ENCODE measurements around the gene PCMTD2.
"Not testable (repeated sequence)": the region's sequence is repeated elsewhere in the genome, so short reads cannot be mapped to it uniquely, and the experiment has no call there.

Gene PCMTD2

GRCh38 chr20:64257107-64257757, 1.7 kb downstream of the PCMTD2 start:
- no peak for DNase-seq

DNA sequence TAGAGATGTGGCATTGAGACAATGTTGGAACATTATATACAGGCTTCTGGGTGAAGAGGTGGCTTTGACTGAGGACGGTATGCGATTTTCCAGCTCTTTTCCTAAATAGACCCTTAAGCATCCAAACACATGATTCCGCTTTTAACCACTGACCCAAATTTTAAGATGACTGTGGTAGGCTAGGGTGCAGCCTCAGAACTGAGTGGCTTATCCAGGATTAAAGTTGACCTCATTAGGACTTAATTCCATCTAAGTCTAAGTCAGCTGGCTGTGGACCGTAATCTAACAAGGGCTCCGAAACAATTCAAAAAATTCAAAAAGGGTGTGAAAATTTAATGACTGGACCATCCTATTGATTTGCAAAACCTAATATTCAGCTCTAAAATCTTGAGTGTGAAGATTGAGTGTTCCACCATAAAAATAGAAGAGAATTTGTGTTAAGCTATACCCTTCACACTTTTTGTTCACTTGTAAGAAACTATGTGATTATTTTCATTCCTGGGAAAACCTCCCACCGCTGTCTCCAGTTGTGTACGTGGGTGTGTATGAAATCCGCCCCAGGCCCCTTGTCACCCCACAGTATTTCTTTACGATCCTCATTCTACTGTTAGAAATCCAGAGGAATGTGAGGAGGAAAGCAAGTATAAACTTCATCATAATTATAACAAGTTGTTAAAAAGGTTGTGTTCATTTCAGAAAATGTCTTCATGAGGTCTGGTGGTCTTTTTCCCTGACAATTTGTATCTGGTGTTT, 2.7 kb downstream of the PCMTD2 start:
- no peak for DNase-seq

- DNase-seq: no peak
Measured at GRCh38 chr20:64260239-64260638, 4.7 kb downstream of the PCMTD2 start.

DNA sequence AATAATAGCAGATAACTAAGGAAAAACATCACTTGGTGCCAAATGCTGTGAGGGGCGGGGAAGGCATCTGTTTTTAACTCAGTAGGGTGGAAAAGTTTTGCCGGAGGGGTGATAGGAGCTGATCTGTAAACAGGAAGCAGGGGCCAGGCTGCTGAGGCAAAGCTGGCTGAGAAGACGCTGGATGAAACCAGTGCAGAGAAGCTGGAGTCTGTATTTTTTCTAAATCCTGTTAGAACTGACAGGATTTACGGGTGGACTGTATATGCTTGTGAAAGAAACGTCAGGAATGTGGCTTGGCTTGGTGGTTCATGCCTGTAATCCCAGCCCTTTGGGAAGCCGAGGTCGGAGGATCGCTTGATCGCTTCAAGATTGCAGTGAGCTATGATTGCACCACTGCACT, 5.6 kb downstream of the PCMTD2 start:
- no peak for DNase-seq

- no peak for DNase-seq
Measured at GRCh38 chr20:64264091-64264490, 8.5 kb downstream of the PCMTD2 start.

- no peak for DNase-seq
Measured at GRCh38 chr20:64265201-64265600, 9.7 kb downstream of the PCMTD2 start.

DNA sequence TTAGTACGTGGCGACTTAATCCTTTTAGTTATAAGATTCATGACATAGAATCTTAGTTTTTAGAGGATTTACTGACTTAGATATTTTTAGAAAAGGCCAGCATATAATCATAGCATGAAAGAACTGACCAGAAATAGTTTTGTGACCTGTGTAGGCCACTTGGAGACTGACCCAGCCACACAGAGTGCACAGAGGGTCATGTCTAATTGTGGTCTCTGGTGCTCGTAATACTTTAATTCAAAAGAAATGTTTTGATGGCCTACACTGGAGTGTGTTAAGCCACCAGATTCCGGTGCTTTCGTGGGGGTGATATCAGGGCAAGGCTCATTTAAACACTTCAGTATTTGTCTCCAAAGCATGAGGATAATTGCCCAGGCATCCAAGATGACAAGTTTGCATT, 11.4 kb downstream of the PCMTD2 start:
- no peak for DNase-seq

- no peak for DNase-seq
Measured at GRCh38 chr20:64268174-64268573, 12.6 kb downstream of the PCMTD2 start.

GRCh38 chr20:64269604-64270411, 14.3 kb downstream of the PCMTD2 start:
- no peak for DNase-seq

DNA sequence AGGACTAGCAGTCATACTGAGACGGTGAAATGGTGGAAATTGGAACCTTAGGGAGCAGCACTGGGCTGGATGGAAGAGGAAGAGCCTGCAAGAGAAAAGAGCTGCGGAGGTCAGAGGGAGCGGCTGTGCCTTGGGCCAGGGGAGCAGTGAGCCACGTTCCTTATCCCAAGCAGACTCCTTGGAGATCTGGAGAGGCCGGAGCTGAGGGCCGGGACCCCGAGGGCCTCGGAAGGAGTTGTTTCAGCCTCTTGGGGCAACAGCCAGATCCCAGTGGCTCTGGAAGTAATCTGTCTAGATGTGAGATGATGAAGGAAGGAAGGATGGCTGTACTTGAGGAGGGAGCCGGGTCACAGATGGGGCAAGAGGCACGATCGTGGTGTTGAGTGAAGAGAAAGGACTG, 16.1 kb downstream of the PCMTD2 start:
- no peak for DNase-seq

- DNase-seq: no peak
Measured at GRCh38 chr20:64273109-64273508, 17.6 kb downstream of the PCMTD2 start.

DNA sequence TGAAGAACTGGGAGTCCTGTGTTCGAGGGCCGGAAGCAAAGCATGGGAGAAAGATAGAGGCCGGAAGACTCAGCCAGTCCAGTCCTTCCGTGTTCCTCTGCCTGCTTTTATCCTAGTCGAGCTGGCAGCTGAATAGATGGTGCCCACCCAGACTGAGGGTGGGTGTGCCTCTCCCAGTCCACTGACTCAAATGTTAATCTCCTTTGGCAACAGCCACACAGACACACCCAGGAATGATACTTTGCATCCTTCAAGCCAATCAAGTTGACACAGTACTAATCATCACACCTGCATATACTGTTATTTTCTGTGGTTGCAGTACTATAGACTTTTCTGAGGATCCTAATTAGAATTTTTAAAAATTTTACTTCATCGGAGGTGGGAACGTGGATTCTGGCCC, 21.3 kb downstream of the PCMTD2 start:
- DNase-seq: no peak

GRCh38 chr20:64277571-64278316, 22.2 kb downstream of the PCMTD2 start:
- DNase-seq: no peak

GRCh38 chr20:64278317-64278681, 22.8 kb downstream of the PCMTD2 start:
- DNase-seq: no peak

DNA sequence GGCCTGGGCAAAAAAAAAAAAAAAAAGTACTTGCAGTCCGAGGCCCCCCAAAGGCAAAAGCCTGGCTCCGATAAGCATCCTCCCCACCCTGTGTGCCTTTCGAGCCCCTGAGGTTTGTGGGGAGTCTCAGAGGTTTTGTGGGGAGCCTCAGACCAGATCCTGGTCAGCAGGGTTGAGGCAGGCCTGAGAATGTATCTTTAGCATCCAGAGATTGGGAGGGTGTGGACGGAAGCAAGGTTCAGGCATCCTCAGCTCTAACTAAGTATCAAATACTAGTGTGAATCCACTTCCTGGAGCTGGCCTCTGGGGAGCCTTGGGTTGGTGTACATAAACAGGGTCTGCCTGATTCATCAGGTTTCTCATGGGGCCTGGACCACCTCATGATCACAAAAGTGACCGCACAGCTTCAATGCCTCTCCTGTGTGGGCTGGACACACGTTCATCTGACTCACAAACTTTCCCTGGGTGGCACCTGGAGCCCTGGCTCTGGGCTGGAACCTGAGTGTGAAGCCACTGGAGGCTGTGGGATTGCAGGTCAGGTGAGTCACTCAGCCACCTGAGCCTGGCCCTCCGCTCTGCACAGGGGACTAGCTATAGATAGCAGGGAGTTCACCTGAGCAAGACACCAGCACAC, 24.4 kb downstream of the PCMTD2 start:
- DNase-seq: no peak

GRCh38 chr20:64280460-64280843, 24.9 kb downstream of the PCMTD2 start:
- no peak for DNase-seq

GRCh38 chr20:64283646-64284045, 28.1 kb downstream of the PCMTD2 start:
- no peak for DNase-seq

DNA sequence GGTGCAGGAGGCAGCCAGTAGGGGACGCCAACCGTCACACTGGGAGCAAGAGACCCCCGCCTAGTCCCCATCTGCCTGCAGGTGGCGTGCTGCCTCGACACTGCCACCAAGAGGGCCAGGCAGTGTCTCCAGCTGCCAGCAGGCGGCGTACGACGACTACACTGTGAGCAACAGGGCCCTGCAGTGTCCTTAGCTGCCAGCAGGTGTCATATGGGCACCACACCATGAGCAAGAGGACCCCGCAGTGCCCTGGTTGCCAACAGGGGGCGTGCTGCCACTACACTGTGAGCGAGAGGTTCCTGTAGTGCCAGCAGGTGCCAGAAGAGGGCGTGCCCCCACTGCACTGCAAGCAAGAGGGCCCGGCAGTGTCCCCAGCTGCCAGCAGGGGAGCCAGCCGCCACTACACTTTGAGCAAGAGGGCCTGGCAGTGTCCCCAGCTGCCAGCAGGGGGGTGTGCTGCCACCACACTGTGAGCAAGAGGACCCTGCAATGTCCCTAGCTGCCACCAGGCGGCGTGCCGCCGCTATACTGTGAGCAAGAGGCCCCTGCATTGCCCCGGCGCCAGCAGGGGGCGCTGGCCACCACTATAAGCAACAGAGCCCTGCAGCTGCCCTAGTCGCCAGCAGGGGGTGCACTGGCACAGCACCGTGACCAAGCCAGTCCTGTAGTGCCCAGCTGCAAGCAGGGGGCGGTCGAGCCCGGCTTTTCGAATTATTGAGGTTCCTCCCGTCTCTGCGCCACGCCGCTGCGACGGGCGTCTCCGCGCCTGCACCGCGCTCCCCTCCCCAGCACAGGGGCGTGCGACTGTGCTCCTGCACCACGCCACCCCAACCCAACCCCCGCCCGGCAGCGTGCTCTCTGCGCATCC, 30.3 kb downstream of the PCMTD2 start:
- DNase-seq: peak; percentile 45

- DNase-seq: not testable (repeated sequence)
Measured at GRCh38 chr20:64286447-64287263, 31.1 kb downstream of the PCMTD2 start.

GRCh38 chr20:64287264-64287590, 31.7 kb downstream of the PCMTD2 start:
- not testable (repeated sequence) for DNase-seq

DNA sequence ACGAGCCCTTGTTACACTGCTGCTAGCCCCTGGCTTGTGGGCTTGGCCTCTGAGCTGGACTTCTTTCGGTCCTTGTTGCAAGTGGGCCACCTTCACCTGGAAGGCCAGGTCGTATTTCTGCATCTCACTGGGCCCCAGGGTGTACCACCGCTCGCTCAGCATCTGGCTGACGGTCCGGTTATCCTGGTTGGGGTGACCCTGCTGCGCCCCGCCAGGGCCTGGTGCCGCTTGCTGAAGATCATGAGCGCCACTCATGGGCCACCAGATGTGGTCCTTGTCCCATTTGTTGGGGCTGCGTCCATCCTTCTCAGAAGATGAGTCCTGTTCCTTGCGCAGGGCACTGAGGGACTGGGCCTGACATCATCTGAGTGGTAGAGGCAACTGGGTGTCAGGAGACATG, 36.6 kb downstream of the PCMTD2 start:
- DNase-seq: not testable (repeated sequence)
